D721Med (cell line): ENCODE measurements around the gene PTPN11.
"Not testable (repeated sequence)": the region's sequence is repeated elsewhere in the genome, so short reads cannot be mapped to it uniquely, and the experiment has no call there.

Experiments used
- DNase-seq: peaks from one replicate; pipeline ENCODE4 v3.0.0; 2011; ENCODE audit warnings: low spot score; ENCODE audit not compliant: insufficient read length
- FAIRE-seq: peaks from 2 replicates; lab custom pipeline; 2011; peaks lifted over from hg19 to GRCh38; lab: Jason Lieb, UNC
- CTCF ChIP-seq: IDR thresholded peaks from 2 replicates; pipeline ENCODE4 v1.5.1; 2012; ENCODE audit warnings: mild to moderate bottlenecking, control low read depth; ENCODE audit not compliant: insufficient read depth; ENCODE audit errors: missing control alignments

Gene PTPN11

GRCh38 chr12:112424126-112424525 is 5.4 kb downstream of the PTPN11 start:
- no peak for FAIRE-seq
- no peak for TF ChIP-seq CTCF
- DNase-seq, result no peak

- no peak for TF ChIP-seq CTCF
- DNase-seq (no peak), FAIRE-seq (no peak)
These were observed 7.0 kb downstream of the PTPN11 start for GRCh38 chr12:112425582-112426382.

GRCh38 chr12:112427760-112428159 is 9.0 kb downstream of the PTPN11 start:
- DNase-seq, result no peak
- no peak for FAIRE-seq
- no peak for TF ChIP-seq CTCF

GRCh38 chr12:112430929-112431328 is 12.2 kb downstream of the PTPN11 start:
- TF ChIP-seq CTCF, result no peak
- DNase-seq (no peak), FAIRE-seq (no peak)

DNA sequence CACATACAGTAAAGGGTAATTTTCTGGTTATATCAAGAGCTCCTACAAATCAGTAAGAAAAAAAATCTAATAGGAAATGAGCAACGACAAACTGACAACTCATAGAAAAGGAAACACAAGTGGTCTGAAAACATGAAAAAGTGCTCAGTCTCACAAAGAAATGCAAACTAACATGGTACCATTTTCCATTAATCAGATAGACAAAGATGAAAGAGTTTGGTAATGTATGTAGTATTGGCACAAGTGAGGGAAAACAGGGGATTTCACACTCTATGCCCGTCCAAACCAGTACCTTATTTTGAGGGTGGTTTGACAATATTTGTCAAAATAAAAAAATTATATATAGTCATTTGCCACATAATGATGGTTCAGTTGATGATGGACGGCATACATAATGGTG is 13.2 kb downstream of the PTPN11 start:
- DNase-seq, result no peak
- TF ChIP-seq CTCF, result no peak
- no peak for FAIRE-seq

- no peak for TF ChIP-seq CTCF
- no peak for FAIRE-seq
- DNase-seq, result no peak
These were observed 14.8 kb downstream of the PTPN11 start for GRCh38 chr12:112433551-112433950.

DNA sequence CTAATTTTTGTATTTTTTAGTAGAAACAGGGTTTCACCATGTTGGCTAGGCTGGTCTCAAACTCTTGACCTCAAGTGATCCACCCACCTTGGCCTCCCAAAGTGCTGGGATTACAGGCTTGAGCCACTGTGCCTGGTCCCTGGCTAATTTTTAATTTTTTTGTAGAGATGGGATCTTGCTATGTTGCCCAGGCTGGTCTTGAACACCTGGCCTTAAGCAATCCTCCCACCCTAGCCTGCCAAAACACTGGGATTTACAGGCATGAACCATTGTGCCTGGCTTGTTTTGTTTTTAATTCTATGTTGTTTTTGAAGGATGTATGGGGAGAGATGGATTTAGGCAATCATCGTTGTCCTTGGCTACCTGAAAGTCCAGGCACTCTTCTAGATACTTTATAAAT is 19.9 kb downstream of the PTPN11 start:
- FAIRE-seq, DNase-seq: not testable (repeated sequence)

DNA sequence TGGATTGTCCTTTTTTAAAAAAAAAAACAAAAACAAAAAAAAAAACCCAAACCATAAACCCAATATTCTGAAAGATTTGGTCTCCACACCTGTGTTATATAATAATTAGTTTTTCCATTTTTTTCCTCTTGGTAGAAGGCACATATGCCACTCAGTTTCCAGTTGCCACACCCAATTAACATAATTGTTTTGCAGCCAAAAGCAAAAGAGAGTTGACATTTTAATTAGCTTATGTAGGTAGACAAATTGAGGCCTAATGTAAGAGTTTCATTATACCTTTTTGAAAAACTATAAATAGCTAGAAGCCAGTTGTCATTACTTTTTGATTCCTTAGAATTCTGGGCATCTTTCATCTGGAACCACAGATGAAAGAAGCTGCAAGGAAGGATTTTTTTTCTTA is 21.0 kb downstream of the PTPN11 start:
- no peak for TF ChIP-seq CTCF
- FAIRE-seq, result no peak
- DNase-seq, result no peak

DNA sequence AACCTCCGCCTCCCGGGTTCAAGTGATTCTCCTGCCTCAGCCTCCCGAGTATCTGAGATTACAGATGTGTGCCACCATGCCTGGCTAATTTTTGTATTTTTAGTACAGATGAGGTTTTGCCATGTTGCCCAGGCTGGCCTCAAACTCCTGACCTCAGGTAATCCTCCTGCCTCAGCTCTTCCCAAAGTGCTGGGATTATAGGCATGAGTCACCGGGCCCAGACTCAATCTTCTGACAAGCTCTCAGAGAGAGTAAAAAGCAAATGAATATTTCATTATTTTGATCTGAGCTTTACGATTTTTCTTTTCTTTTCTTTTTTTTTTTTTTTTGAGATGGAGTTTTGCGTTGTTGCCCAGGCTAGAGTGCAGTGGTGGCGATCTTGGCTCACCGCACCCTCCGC is 21.9 kb downstream of the PTPN11 start:
- not testable (repeated sequence) for DNase-seq, FAIRE-seq
